GM23248 (cell line): ENCODE measurements around the gene MAT2A. TPM values are rescaled to one million over a fixed set of nuclear protein-coding genes. Genes with fewer than 3 reads are reported as not detected.

Experiments
- DNase-seq: peaks from one replicate; pipeline ENCODE4 v3.0.0-alpha.2; 2015
- H2AFZ ChIP-seq: fragments of 200-600 bp; sonication (generic); 2 replicates; pipeline ENCODE4 v1.6.1; 2016; ENCODE audit warnings: antibody characterized with exemption
- H3F3A ChIP-seq: fragments of 200-600 bp; sonication (generic); 2 replicates; pipeline ENCODE4 v1.6.1; 2016; ENCODE audit warnings: mild to moderate bottlenecking, antibody characterized with exemption, mixed run types; ENCODE audit not compliant: insufficient read depth
- H3K27ac ChIP-seq: fragments of 200-600 bp; sonication (generic); 2 replicates; pipeline ENCODE4 v1.5.1; 2016; ENCODE audit warnings: mild to moderate bottlenecking
- H3K27me3 ChIP-seq: fragments of 200-600 bp; sonication (generic); replicated peaks from 2 replicates; pipeline ENCODE4 v1.6.1; 2016; ENCODE audit warnings: mild to moderate bottlenecking; ENCODE audit not compliant: insufficient read depth
- H3K36me3 ChIP-seq: fragments of 200-600 bp; sonication (generic); 2 replicates; pipeline ENCODE4 v1.6.1; 2016; ENCODE audit warnings: low read depth, mild to moderate bottlenecking
- H3K4me1 ChIP-seq: fragments of 200-600 bp; sonication (generic); 2 replicates; pipeline ENCODE4 v1.6.1; 2016; ENCODE audit warnings: mild to moderate bottlenecking; ENCODE audit not compliant: insufficient read depth
- H3K4me2 ChIP-seq: fragments of 200-600 bp; sonication (generic); one replicate; pipeline ENCODE4 v1.6.1; 2016; ENCODE audit warnings: mild to moderate bottlenecking; ENCODE audit not compliant: unreplicated experiment
- H3K4me3 ChIP-seq: fragments of 200-600 bp; sonication (generic); 2 replicates; pipeline ENCODE4 v1.5.1; 2016; ENCODE audit warnings: mild to moderate bottlenecking
- H3K79me2 ChIP-seq: fragments of 200-600 bp; sonication (generic); 2 replicates; pipeline ENCODE4 v1.6.1; 2016; ENCODE audit warnings: mild to moderate bottlenecking; ENCODE audit not compliant: insufficient read depth
- H3K9ac ChIP-seq: fragments of 200-600 bp; sonication (generic); 2 replicates; pipeline ENCODE4 v1.6.1; 2016; ENCODE audit warnings: mild to moderate bottlenecking
- H3K9me2 ChIP-seq: fragments of 200-600 bp; sonication (generic); 2 replicates; pipeline ENCODE4 v1.6.1; 2016; ENCODE audit warnings: mixed run types, mild to moderate bottlenecking, moderate library complexity; ENCODE audit not compliant: insufficient read depth
- H3K9me3 ChIP-seq: fragments of 200-600 bp; sonication (generic); one replicate; pipeline ENCODE4 v1.6.1; 2017; ENCODE audit warnings: low read depth
- H4K20me1 ChIP-seq: fragments of 200-600 bp; sonication (generic); 2 replicates; pipeline ENCODE4 v1.6.0; 2016; ENCODE audit not compliant: insufficient read depth
- EZH2 ChIP-seq: fragments of 200-600 bp; sonication (generic); IDR thresholded peaks from 2 replicates; pipeline ENCODE4 v1.6.1; 2018; ENCODE audit warnings: antibody characterized with exemption, mild to moderate bottlenecking; ENCODE audit not compliant: insufficient read depth, poor library complexity, severe bottlenecking
- EZH2phosphoT487 ChIP-seq: fragments of 200-600 bp; sonication (generic); IDR thresholded peaks from 2 replicates; pipeline ENCODE4 v1.6.1; 2018; ENCODE audit warnings: antibody characterized with exemption, moderate library complexity, mild to moderate bottlenecking, low read depth; ENCODE audit not compliant: insufficient read depth
- WGBS, 2 experiments: methylation state at CpG; one replicate each; pipeline ENCODE4 v1.1.6; 2015 to 2017; ENCODE audit warnings: low lambda C conversion rate in 2 of 2, low coverage in 1 of 2; ENCODE audit errors: missing lambda C conversion rate in 2 of 2; 5-methylcytosine and 5-hydroxymethylcytosine counted together
- in situ Hi-C: fragments of 300-500 bp; cut with MboI; formaldehyde crosslinking; loops from 2 replicates; pipeline ENCODE4 v1.15.0; 2020
- polyA plus RNA-seq: library from polyadenylated mRNA; unstranded; fragments of >200 nt; fragmentation: Nextera tagmentation; extraction: Ambion mirVana; gene quantifications from 2 replicates; pipeline ENCODE4 v1.2.1, GENCODE V29; 2016
- total RNA-seq: library from RNA; depleted of rRNA; stranded (reverse); fragments of >200 nt; shearing (Covaris generic); gene quantifications from 2 replicates; pipeline ENCODE4 v1.2.3, GENCODE V29; 2014

Gene MAT2A
- total and polyA plus RNA-seq, 2 experiments from 2014 or later, result 104 to 217 TPM

- H3K79me2 ChIP-seq, result no peaks in the 10 kb centered on the region
- TF ChIP-seq EZH2phosphoT487 (no peak), EZH2 (no peak)
- no peaks in the 10 kb centered on the region; the same call in 1 of the 2 replicates for H3K27me3 ChIP-seq
- in situ Hi-C loops, result no loop called here
- DNase-seq, result no peak
- no peak overlapping the region for H3K4me2 ChIP-seq
- no peaks in the 10 kb centered on the region for H3K9me2 ChIP-seq
- no peak overlapping the region for H3K4me3 ChIP-seq
- no peaks in the 10 kb centered on the region for H3K36me3 ChIP-seq
- no peak overlapping the region for H3K27ac ChIP-seq
- H2AFZ ChIP-seq, result no peak overlapping the region
- no peaks in the 10 kb centered on the region for H3F3A ChIP-seq
- no peaks in the 10 kb centered on the region for H4K20me1 ChIP-seq
- H3K9me3 ChIP-seq, result no peaks in the 10 kb centered on the region
- no peak overlapping the region for H3K9ac ChIP-seq
- no peaks in the 10 kb centered on the region for H3K4me1 ChIP-seq
- WGBS, 2 experiments, result 82 to 84% methylated on average over 8 of the region's 8 CpGs
These were observed 36.8 kb downstream of the MAT2A start for GRCh38 chr2:85575739-85576138.

DNA sequence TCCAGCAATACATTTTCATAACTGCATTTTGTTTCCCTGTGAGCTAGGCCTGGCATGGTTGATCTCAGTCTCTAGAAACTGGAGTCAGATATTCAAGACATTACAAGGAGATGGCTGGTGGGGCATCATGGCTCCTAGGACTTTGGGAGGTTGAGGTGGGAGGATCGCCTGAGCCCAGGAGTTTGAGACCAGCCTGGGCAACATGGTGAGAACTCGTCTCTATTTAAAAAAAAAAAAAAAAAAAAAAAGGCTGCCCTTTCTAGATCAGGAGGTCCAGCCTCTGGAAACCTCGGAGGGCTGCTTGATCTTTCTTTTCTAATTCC is 38.1 kb downstream of the MAT2A start:
- Histone ChIP-seq H2AFZ (no peak overlapping the region), H3K27me3 (no peaks in the 10 kb centered on the region), H3K79me2 (no peaks in the 10 kb centered on the region), H3K9ac (no peak overlapping the region), H3K4me2 (no peak overlapping the region), H3K27ac (no peak overlapping the region), H3K4me3 (no peak overlapping the region), H4K20me1 (no peaks in the 10 kb centered on the region), H3K4me1 (no peaks in the 10 kb centered on the region), H3K36me3 (no peaks in the 10 kb centered on the region), H3K9me3 (no peaks in the 10 kb centered on the region), H3K9me2 (no peaks in the 10 kb centered on the region), H3F3A (no peaks in the 10 kb centered on the region)
- no peak for DNase-seq
- WGBS, 2 experiments, result 88 to 93% methylated on average over 2 to 3 of the region's 3 CpGs
- in situ Hi-C loops, result no loop called here
- no peak for TF ChIP-seq EZH2
- no peak for TF ChIP-seq EZH2phosphoT487

GRCh38 chr2:85577386-85578242 is 38.6 kb downstream of the MAT2A start, which contains the start of gene VAMP8:
Gene VAMP8, plus strand, starts transcription at chr2:85577586. Its CDS starts 61 bp downstream, at chr2:85577647.
- in situ Hi-C loops, result no loop called here
- TF ChIP-seq EZH2 (no peak), EZH2phosphoT487 (no peak)
- DNase-seq, result no peak
- Histone ChIP-seq H2AFZ (0 out of 2 replicates have a peak within 1 kb of the TSS, but pooled peaks have one; percentile 10), H3K27ac (no peak within 1 kb of the TSS), H3K9me3 (no peaks in the 10 kb centered on the region), H3K4me2 (no peak within 1 kb of the TSS), H3K79me2 (no peaks in the 10 kb centered on the region), H3K4me1 (no peaks in the 10 kb centered on the region), H3K9ac (no peak within 1 kb of the TSS), H3K4me3 (no peak within 1 kb of the TSS), H3F3A (no peaks in the 10 kb centered on the region), H3K27me3 (no peaks in the 10 kb centered on the region), H3K9me2 (no peaks in the 10 kb centered on the region), H3K36me3 (no peaks in the 10 kb centered on the region), H4K20me1 (no peaks in the 10 kb centered on the region)
- 59 to 65% methylated on average over 19 of the region's 19 CpGs for WGBS, 2 experiments

DNA sequence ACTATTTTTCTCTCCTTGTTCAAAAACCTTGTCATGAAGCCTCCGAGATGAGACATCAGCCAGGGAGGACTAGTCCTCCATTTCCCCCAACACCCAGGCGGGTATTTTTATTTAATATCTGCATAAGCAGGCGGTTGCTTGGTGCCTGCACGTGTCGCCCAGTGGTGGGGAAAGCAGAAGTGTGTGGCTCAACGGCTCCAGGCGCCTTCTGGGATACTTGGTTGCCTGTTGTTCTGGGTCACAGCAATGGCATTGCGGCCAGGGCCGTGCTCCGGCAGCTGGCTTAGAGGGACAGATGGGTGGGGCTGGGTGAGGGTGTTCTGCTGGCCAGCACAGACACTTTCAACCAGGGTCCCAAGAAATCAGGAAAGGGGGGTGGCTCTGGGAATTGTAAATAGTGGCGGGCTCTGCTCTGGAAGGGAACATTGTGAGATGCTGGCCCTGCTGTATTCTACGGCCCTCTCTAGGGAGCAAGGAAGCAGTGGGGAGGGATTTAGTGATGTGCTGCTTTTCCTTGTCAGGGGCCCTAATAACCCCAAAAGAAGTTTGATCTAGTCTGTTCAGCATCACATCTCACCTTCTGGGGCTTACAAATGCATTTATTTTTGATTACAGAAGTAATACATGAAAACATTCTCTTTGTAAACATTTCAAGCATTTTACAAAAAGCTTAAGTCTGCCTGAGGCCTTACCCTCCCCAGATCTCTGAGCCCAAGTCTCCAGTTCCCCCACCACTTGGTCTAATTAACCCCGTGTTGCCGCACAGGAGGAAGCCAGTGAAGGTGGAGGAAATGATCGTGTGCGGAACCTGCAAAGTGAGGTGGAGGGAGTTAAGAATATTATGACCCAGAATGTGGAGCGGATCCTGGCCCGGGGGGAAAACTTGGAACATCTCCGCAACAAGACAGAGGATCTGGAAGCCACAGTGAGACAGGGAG is 39.5 kb downstream of the MAT2A start:
- no peaks in the 10 kb centered on the region for H3K4me1 ChIP-seq
- no peak overlapping the region for H3K4me2 ChIP-seq
- no peaks in the 10 kb centered on the region for H3K36me3 ChIP-seq
- in situ Hi-C loops, result no loop called here
- no peaks in the 10 kb centered on the region for H3K9me2 ChIP-seq
- no peak for DNase-seq
- no peaks in the 10 kb centered on the region for H3F3A ChIP-seq
- no peaks in the 10 kb centered on the region for H3K9me3 ChIP-seq
- WGBS, 2 experiments, result 71 to 73% methylated on average over 19 of the region's 19 CpGs
- TF ChIP-seq EZH2, result no peak
- no peak for TF ChIP-seq EZH2phosphoT487
- H3K9ac ChIP-seq, result no peak overlapping the region
- no peak overlapping the region for H2AFZ ChIP-seq
- no peaks in the 10 kb centered on the region for H3K27me3 ChIP-seq
- no peak overlapping the region for H3K4me3 ChIP-seq
- no peaks in the 10 kb centered on the region for H3K79me2 ChIP-seq
- no peaks in the 10 kb centered on the region for H4K20me1 ChIP-seq
- no peak overlapping the region for H3K27ac ChIP-seq
